SK-N-MC (cell line): ENCODE data around the gene KCNAB3.

Source experiments
- EZH2 ChIP-seq: fragments of 200-600 bp; sonication (generic); IDR thresholded peaks from one replicate; pipeline ENCODE4 v1.6.1; 2017; ENCODE audit warnings: antibody characterized with exemption
- POLR2AphosphoS5 ChIP-seq: IDR thresholded peaks from 2 replicates; pipeline ENCODE4 v1.6.1; 2012; ENCODE audit warnings: mild to moderate bottlenecking, low read depth, low read length, borderline replicate concordance

- no peak for TF ChIP-seq POLR2AphosphoS5
- TF ChIP-seq EZH2 = no peak
Measured at GRCh38 chr17:7910711-7911110, 18.9 kb downstream of the KCNAB3 start.
